HepG2 (cell line): ENCODE measurements around the gene SPCS1. TPM values are rescaled to one million over a fixed set of nuclear protein-coding genes. Genes with fewer than 3 reads are reported as not detected.

Experiments used
- ARID3A ChIP-seq: IDR thresholded peaks from 2 replicates; pipeline ENCODE4 v1.6.1; 2012; ENCODE audit warnings: low read depth, low read length, improper control_type of control experiment
- CBX1 ChIP-seq: IDR thresholded peaks from one replicate; pipeline ENCODE4 v1.6.1; 2016; ENCODE audit warnings: antibody characterized with exemption, low read depth
- CHCHD3 ChIP-seq: sonication (generic); formaldehyde crosslinking; IDR thresholded peaks from 2 replicates; pipeline ENCODE4 v1.8.0; 2022; ENCODE audit warnings: mild to moderate bottlenecking, missing genetic modification reagents, moderate library complexity
- FOXP1 ChIP-seq, 2 experiments: fragments of 450-650 bp in 1 of 2; IDR thresholded peaks; 2 replicates each; pipeline ENCODE4 v1.6.1; 2017 to 2018; ENCODE audit warnings: antibody characterized with exemption in 1 of 2
- HMGXB4 ChIP-seq, 2 experiments: sonication (generic) in 1 of 2; formaldehyde crosslinking in 1 of 2; IDR thresholded peaks; 2 replicates each; pipeline versions ENCODE4 v1.4.0 to v1.6.1; 2018 to 2020; ENCODE audit warnings: missing genetic modification reagents in 2 of 2, borderline replicate concordance in 1 of 2, low read depth in 1 of 2, mild to moderate bottlenecking in 1 of 2, missing biosample characterization in 1 of 2
- KDM3A ChIP-seq: IDR thresholded peaks from 2 replicates; pipeline ENCODE4 v1.6.1; 2018; ENCODE audit warnings: low read depth, missing compliant biosample characterization
- RARG ChIP-seq: sonication (generic); formaldehyde crosslinking; IDR thresholded peaks from 2 replicates; pipeline ENCODE4 v1.4.0; 2020; ENCODE audit warnings: low read depth, mild to moderate bottlenecking, missing genetic modification reagents
- SIN3B ChIP-seq: fragments of 150-350 bp; IDR thresholded peaks from 2 replicates; pipeline ENCODE4 v1.6.1; 2014; ENCODE audit warnings: low read length
- SRF ChIP-seq: IDR thresholded peaks from 2 replicates; pipeline ENCODE4 v1.6.1; 2011; ENCODE audit warnings: mild to moderate bottlenecking, low read depth, low read length, moderate library complexity
- SRSF9 ChIP-seq: fragments of 200-400 bp; formaldehyde crosslinking; IDR thresholded peaks from 2 replicates; pipeline ENCODE4 v1.6.1; 2018; ENCODE audit warnings: borderline replicate concordance, mild to moderate bottlenecking, low read depth, low read length; ENCODE audit not compliant: insufficient read depth, poor library complexity, severe bottlenecking
- ZBTB43 ChIP-seq: sonication (generic); formaldehyde crosslinking; conservative IDR thresholded peaks from 2 replicates; pipeline ENCODE4 v1.4.0; 2020; ENCODE audit warnings: missing genetic modification reagents
- ZMYM4 ChIP-seq: sonication (generic); formaldehyde crosslinking; IDR thresholded peaks from 2 replicates; pipeline ENCODE4 v1.8.1; 2023; ENCODE audit warnings: mild to moderate bottlenecking, missing genetic modification reagents
- ZNF224 ChIP-seq: sonication (generic); formaldehyde crosslinking; IDR thresholded peaks from 2 replicates; pipeline ENCODE4 v1.5.0; 2020; ENCODE audit warnings: mild to moderate bottlenecking, missing genetic modification reagents
- ZNF431 ChIP-seq: sonication (generic); formaldehyde crosslinking; IDR thresholded peaks from 2 replicates; pipeline ENCODE4 v1.9.0; 2022; ENCODE audit warnings: missing genetic modification reagents, low read depth, mild to moderate bottlenecking, borderline replicate concordance
- ZNF432 ChIP-seq: sonication (generic); formaldehyde crosslinking; IDR thresholded peaks from 2 replicates; pipeline ENCODE4 v1.5.0; 2020; ENCODE audit warnings: missing genetic modification reagents, mild to moderate bottlenecking, borderline replicate concordance
- ZNF569 ChIP-seq: sonication (generic); formaldehyde crosslinking; IDR thresholded peaks from 2 replicates; pipeline ENCODE4 v1.5.0; 2020; ENCODE audit warnings: mild to moderate bottlenecking, missing genetic modification reagents, moderate library complexity, borderline replicate concordance
- ZNF607 ChIP-seq: sonication (generic); formaldehyde crosslinking; IDR thresholded peaks from 2 replicates; pipeline ENCODE4 v1.5.1; 2020; ENCODE audit warnings: missing genetic modification reagents, mild to moderate bottlenecking, borderline replicate concordance
- ZNF850 ChIP-seq: sonication (generic); formaldehyde crosslinking; conservative IDR thresholded peaks from 2 replicates; pipeline ENCODE4 v1.9.0; 2021; ENCODE audit warnings: mild to moderate bottlenecking, missing genetic modification reagents
- polyA plus RNA-seq, 8 experiments: library from polyadenylated mRNA; depleted of rRNA in 3 of 8; stranded (reverse) in 7 of 8; unstranded in 1 of 8; fragments of >200 nt; fragmentation: Illumina TruSeq in 4 of 8; extraction: Trizol in 4 of 8; gene quantifications; 2 replicates each; pipeline versions ENCODE4 v1.2.1 to v1.2.3, GENCODE V29; 2011 to 2016; ENCODE audit warnings: low read depth in 4 of 8, missing spikeins in 1 of 8, mixed read lengths in 1 of 8; ENCODE audit not compliant: insufficient read depth in 1 of 8
- total RNA-seq, 5 experiments: library from RNA; depleted of rRNA; stranded (reverse); fragments of >200 nt; fragmentation: Illumina TruSeq; extraction: Trizol; gene quantifications; 2 replicates each; pipeline ENCODE4 v1.2.3, GENCODE V29; 2016; ENCODE audit warnings: low read depth in 1 of 5
- TF ChIP-seq, protein P1 (sequence below): sonication (generic); formaldehyde crosslinking; conservative IDR thresholded peaks from 2 replicates; pipeline ENCODE4 v1.8.1; 2023; ENCODE audit warnings: missing genetic modification reagents
- TF ChIP-seq, protein P2 (sequence below): sonication (generic); formaldehyde crosslinking; IDR thresholded peaks from 2 replicates; pipeline ENCODE4 v1.5.0; 2020; ENCODE audit warnings: missing genetic modification reagents, mild to moderate bottlenecking, borderline replicate concordance

SPCS1 gene
- total and polyA plus RNA-seq, 2 of the 13 experiments (the other 11 are each of a cell fraction or from before 2014, with no cell fraction given) = 84.6 to 120 TPM

DNA sequence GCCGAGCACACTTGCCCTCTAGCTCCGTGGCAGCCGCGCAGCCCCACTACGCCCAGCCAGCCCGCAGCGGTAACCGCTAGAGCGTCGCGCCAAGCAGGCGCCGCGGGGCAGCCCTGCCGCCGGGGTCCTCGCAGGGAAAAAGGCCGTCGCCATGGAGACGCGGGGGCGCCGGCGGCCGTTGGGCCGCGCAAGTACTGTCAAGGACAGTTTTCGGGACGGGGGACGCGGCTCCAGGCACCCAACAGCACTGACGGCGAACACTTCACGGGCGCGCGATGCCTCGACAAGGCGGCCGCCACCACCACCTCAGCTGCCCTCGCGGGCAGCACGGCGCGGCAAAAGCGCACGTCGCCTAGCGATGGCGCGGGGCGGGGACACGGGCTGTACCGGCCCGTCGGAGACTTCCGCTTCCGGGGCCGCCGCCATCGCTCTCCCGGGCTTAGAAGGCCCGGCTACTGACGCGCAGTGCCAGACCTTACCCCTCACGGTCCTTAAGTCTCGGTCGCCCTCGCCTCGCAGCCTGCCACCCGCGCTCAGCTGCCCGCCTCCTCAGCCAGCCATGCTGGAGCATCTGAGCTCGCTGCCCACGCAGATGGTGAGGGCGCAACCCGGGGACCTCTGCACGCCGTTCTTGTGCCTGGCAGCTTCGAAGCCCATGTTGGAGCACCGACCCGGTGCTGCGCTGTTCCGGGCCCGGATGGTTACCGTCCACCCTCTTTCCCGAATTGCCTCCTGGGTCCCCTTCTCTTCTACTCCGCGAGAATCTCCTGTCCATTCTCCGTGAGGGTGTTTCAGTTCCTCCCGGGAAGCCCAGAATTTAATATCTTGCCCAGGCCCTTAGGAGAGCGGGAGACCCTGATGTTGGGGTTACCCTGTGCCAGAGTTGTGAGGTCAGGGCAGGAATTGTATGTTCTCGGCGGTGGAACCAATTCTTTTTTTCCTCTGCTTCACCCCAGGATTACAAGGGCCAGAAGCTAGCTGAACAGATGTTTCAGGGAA, at the start of gene SPCS1, which contains the start of gene GLT8D1 (continued):
- TF ChIP-seq FOXP1 (IDR thresholded peaks at IDR 0.05) (no peak), FOXP1 (CRISPR knock-in tag; IDR thresholded peaks at IDR 0.05) (no peak), ZNF607 (no peak), SRSF9 (no peak), ZMYM4 (peak; percentile 63; the same call in 1 of the 2 replicates), KDM3A (CRISPR knock-in tag) (peak; percentile 73; the same call in 1 of the 2 replicates), ZNF569 (CRISPR knock-in tag) (no peak; the same call in 1 of the 2 replicates), ARID3A (no peak), ZBTB43 (CRISPR knock-in tag) (no peak; the same call in 1 of the 2 replicates), ZNF850 (CRISPR knock-in tag) (peak; percentile 93), RARG (CRISPR knock-in tag) (no peak), SIN3B (no peak), HMGXB4 (CRISPR knock-in tag; IDR thresholded peaks at IDR 0.05; ENCODE audit: borderline replicate concordance in 1 of 2, low read depth in 1 of 2) (peak; percentile 70 to 75; a peak in 3 of 4 replicates), SRF (no peak), ZNF224 (CRISPR knock-in tag) (0 out of 2 replicates have a peak, but pooled peaks have one; percentile 70), CBX1 (no peak), CHCHD3 (CRISPR knock-in tag) (peak; percentile 77; the same call in 1 of the 2 replicates), ZNF432 (CRISPR knock-in tag) (no peak), ZNF431 (CRISPR knock-in tag) (peak; percentile 58; the same call in 1 of the 2 replicates)
- TF ChIP-seq, protein P1, sequence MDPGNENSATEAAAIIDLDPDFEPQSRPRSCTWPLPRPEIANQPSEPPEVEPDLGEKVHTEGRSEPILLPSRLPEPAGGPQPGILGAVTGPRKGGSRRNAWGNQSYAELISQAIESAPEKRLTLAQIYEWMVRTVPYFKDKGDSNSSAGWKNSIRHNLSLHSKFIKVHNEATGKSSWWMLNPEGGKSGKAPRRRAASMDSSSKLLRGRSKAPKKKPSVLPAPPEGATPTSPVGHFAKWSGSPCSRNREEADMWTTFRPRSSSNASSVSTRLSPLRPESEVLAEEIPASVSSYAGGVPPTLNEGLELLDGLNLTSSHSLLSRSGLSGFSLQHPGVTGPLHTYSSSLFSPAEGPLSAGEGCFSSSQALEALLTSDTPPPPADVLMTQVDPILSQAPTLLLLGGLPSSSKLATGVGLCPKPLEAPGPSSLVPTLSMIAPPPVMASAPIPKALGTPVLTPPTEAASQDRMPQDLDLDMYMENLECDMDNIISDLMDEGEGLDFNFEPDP (CRISPR knock-in tag) = no peak
- TF ChIP-seq, protein P2, sequence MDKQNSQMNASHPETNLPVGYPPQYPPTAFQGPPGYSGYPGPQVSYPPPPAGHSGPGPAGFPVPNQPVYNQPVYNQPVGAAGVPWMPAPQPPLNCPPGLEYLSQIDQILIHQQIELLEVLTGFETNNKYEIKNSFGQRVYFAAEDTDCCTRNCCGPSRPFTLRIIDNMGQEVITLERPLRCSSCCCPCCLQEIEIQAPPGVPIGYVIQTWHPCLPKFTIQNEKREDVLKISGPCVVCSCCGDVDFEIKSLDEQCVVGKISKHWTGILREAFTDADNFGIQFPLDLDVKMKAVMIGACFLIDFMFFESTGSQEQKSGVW = 0 out of 2 replicates have a peak, but pooled peaks have one; percentile 19
